ENCODE results near the gene SAE1. TPM values are rescaled to one million over a fixed set of nuclear protein-coding genes. Genes with fewer than 3 reads are reported as not detected.

The SAE1 gene
- total and polyA plus RNA-seq, 7 donors: 50.5 to 191 (median 109) TPM

GRCh38 chr19:47227352-47228167 is 96.9 kb downstream of the SAE1 start:
- Histone ChIP-seq H3K27me3 (no peaks in the 10 kb centered on the region), H3K36me3 (no peaks in the 10 kb centered on the region), H3K9me3 (no peaks in the 10 kb centered on the region), H3K27ac (peak overlapping the region; percentile 99 to 100 (median 100)), H3K4me1 (peaks cover 0 to 58% (median 50%) of the 10 kb centered on the region in 4 donors), H3K4me3 (peak overlapping the region; percentile 33 to 99 (median 87))
- intact Hi-C loops (cut with DNase I): loop anchor here (2.0 to 5.0 kb wide), 3 partner anchors 17 to 75 kb away; no protein-coding TSS in a partner anchor
- TF ChIP-seq CTCF (IDR thresholded peaks at IDR 0.05) (no peak), POLR2A (IDR thresholded peaks at IDR 0.05) (peak; percentile 39 to 50), EP300 (IDR thresholded peaks at IDR 0.05) (peak in 2 of 4 donors; percentile 5 to 9), POLR2AphosphoS5 (IDR thresholded peaks at IDR 0.05) (peak; percentile 74 to 79 (median 77))
- DNase-seq: peak; percentile 98
- 2 to 3% methylated on average over 27 of the region's 27 CpGs for WGBS, 2 donors

GRCh38 chr19:47228168-47228936 is 97.7 kb downstream of the SAE1 start:
- peak; percentile 85 for DNase-seq
- TF ChIP-seq CTCF (IDR thresholded peaks at IDR 0.05) (no peak), POLR2AphosphoS5 (IDR thresholded peaks at IDR 0.05) (peak in 1 of 4 donors; percentile 47), POLR2A (IDR thresholded peaks at IDR 0.05) (no peak)
- H3K27ac ChIP-seq: peak overlapping the region; percentile 99 to 100 (median 100)
- WGBS, 2 donors: 4 to 5% methylated on average over 50 of the region's 50 CpGs
- no peaks in the 10 kb centered on the region for H3K9me3 ChIP-seq
- H3K36me3 ChIP-seq: no peaks in the 10 kb centered on the region
- H3K4me3 ChIP-seq: peak overlapping the region; percentile 33 to 99 (median 87)
- intact Hi-C loops (cut with DNase I): loop anchor here (2.0 to 5.0 kb wide), 2 partner anchors 16 to 76 kb away; no protein-coding TSS in a partner anchor
- H3K27me3 ChIP-seq: no peaks in the 10 kb centered on the region
- peaks cover 0 to 58% (median 50%) of the 10 kb centered on the region in 4 donors for H3K4me1 ChIP-seq

- peak; percentile 67 for DNase-seq
These were observed 98.5 kb downstream of the SAE1 start for GRCh38 chr19:47228937-47229675.

More at GRCh38 chr19:47228937-47229675, 98.5 kb downstream of the SAE1 start:
- 14 to 22% methylated on average over 10 of the region's 10 CpGs for WGBS, 2 donors
- peak overlapping the region; percentile 99 to 100 (median 100) for H3K27ac ChIP-seq
- no peaks in the 10 kb centered on the region for H3K27me3 ChIP-seq
- peaks cover 0 to 58% (median 50%) of the 10 kb centered on the region in 4 donors for H3K4me1 ChIP-seq
- H3K36me3 ChIP-seq: no peaks in the 10 kb centered on the region
- TF ChIP-seq EP300 (IDR thresholded peaks at IDR 0.05) (no peak), POLR2AphosphoS5 (IDR thresholded peaks at IDR 0.05) (peak in 1 of 4 donors; percentile 59), CTCF (IDR thresholded peaks at IDR 0.05) (no peak), POLR2A (IDR thresholded peaks at IDR 0.05) (no peak)
- H3K9me3 ChIP-seq: no peaks in the 10 kb centered on the region
- intact Hi-C loops (cut with DNase I): loop anchor here (2.0 to 5.0 kb wide), 2 partner anchors 16 to 77 kb away; no protein-coding TSS in a partner anchor
- peak overlapping the region; percentile 33 to 99 (median 87) for H3K4me3 ChIP-seq
